GM18873 (cell line): Measurements from ENCODE around the gene TRHDE.
"Not testable (repeated sequence)": the region's sequence is repeated elsewhere in the genome, so short reads cannot be mapped to it uniquely, and the experiment has no call there.

Experiments used
- ATAC-seq: cut with Tn5 transposase; IDR thresholded peaks from one replicate; pipeline ENCODE4 v1.9.1; 2021; ENCODE audit warnings: mild to moderate bottlenecking, moderate library complexity, moderate number of reproducible peaks; ENCODE audit not compliant: unreplicated experiment, low FRiP score

Gene TRHDE

DNA sequence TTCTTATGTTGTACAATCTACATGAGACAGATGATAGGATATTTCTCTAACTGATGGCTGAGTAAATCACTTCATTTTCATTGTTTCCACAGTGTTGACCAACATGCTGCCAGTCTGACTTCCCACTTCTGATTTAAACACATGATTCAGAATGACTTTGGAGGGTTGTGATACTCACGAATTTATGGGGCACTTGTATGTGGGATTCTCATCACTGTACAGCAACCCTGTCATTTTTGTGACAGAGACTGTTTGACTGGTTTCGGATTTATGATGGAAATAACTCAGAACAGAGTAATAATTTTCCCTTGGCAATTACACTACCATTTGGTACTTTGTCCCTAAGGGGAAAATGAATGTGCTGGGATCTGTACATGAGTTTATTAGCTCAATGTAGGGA, 333.8 kb downstream of the TRHDE start:
- no peak for ATAC-seq

DNA sequence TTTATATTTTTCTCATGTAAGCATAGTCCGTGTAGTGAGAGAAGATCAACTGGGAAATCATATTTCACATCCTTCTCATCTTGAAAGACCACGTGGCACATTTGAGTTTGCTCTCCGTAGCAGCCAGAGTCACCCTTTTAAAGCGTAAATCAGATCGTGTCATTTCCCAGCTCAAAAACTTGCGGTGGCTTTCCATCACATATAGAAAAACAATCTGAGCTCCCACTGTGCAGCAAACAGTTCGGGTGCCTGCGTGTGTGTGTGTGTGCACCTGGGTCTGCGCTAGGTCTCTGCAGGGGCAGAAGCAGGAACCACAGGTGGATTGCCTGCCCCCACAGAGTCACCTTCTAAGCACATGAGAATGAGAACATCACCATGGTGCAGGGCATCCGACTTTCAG, 338.2 kb downstream of the TRHDE start:
- ATAC-seq, result no peak

DNA sequence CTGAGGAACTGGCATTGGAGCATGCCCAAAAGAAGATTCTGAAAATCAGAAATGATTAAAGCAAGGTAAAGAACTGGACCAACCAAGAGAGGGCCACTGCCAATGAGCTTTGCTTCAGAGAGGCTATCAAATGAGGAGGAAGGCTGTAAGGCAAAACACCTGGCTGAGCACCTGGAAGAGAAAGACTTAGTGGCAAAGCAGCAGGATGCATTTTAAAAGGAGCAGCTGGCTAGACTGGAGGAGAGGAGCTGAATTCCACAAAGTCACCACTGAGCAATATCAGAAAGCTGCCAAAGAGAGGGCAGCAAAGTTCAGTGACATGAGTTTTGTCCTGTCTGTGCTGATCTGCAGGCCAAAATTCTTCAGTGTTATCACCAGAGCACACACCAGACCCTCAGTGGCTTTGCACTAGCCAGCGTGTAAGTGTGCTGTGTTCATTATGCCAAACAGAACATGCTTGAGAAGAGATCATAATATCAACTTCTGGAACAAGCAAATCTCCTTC, 338.7 kb downstream of the TRHDE start:
- no peak for ATAC-seq

DNA sequence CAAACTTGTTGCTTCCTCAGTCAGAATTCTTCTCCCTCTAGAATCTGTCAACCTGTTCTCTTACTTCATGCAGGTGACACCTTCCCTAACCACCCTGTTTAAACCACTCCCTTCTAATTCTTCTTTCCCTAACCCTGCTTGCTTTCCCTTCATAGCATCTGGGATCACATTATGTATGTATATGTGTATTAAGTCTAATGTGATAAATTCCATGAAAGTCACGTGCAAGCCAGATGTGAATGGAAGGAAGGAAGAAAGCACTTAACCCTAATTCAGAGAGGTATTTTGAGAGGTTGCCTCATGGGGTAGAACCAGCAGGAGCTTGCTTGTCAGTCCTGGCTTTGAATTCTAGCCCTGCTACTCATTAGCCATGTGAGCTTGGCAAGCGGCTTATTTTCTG, 340.0 kb downstream of the TRHDE start:
- no peak for ATAC-seq

DNA sequence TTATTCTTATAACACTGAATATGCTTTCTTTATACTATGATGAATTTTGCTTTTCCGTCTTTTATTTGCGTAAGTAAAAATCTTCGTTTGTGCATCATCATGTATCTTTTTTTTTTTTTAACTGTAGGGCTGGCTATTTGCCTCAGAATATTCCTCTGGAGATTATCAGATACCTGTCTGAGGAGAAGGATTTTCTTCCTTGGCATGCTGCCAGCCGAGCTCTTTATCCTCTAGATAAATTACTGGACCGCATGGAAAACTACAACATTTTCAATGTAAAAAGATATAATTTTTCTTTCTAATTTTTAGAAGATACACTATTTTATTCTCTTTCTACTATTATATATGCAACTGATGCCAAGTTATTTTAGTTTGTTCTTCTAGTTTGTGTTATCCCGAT, 346.6 kb downstream of the TRHDE start:
- ATAC-seq, result no peak

DNA sequence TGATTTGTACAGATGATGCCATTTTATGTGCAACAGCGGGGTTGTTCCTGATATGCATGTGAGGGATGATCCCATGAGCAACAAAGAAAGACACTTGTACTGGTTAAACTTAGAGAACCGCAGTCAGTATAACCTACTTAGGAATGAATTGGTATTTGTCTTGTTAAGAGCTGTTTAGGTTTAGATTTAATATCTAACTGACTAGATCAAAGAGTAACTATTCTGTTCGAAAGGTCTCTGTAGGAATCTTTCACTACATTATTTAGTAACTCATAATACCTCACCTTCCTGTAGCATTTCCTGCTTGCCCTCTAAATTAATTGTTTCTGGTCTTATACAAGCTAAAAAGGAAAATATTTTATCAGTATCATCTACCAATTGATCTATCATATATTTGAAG, 350.4 kb downstream of the TRHDE start:
- peak; percentile 67 for ATAC-seq

DNA sequence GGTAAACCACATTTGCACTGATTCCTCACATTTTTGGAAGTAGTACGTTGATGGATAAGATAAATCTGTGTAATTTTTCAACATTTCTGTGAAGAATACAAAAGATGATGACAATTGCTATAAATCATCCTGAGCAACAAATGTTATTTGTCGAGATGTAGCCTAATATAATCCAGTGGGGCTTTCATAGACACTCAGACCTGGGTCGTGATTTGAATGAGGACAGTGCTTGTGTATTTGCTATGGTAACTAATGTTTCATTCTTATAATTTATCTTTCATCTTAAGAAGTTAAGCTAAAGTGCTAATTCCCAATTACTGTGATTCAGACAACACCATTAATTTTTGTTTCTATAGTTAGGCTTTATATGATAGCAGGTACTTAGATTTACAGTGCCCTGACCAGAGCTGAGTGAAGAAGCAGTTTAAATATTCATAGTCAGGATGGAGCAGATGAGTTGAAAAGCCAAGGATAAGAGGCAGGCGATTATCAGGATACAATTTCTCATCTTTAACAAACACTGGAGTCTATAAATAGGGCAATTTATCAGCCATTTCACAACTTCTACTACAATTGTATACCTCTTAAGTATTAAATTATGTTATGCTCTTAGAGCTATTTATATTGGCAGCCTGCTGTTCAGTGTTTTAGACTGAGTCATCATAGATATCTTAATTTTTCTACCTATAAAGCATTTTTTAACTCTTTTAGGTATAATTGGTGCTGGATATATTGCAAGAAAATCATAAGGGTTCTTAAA, 359.9 kb downstream of the TRHDE start:
- ATAC-seq, result no peak

DNA sequence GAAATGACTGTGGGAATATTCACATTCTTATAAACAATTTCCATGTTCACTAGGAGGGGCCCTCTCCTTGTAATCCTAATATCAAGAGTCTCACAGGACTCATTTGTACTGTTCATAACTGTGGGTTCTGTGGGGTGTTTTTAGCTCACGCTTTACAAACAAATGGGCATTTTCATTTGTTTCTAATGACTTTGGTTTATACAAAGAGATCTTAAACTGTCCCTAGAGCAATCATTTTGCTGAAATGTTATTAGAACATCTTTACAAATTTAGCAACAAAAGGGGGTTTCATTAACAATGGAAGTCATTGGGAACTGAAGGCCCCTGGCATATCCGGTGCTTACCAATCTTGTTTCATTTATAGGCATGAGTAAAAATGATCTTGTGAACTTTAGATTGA, 370.5 kb downstream of the TRHDE start:
- ATAC-seq, result no peak

DNA sequence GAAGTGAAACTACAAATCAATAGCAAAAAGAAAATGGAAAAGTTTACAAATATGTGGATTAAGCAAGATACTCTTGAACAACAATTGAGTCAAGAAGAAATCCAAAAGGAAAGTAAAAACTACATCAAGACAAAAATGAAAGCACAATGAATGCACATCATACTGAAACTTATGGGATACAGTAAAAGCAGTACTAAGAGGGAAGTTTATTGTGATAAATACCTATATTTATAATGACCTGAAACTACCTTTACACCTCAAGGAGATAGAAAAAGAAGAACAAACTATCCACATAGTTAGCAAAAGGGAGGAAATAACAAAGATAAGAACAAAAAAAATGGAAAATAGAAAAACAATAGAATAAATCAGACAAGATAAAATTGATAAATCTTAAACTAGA, 375.0 kb downstream of the TRHDE start:
- ATAC-seq, result no peak

DNA sequence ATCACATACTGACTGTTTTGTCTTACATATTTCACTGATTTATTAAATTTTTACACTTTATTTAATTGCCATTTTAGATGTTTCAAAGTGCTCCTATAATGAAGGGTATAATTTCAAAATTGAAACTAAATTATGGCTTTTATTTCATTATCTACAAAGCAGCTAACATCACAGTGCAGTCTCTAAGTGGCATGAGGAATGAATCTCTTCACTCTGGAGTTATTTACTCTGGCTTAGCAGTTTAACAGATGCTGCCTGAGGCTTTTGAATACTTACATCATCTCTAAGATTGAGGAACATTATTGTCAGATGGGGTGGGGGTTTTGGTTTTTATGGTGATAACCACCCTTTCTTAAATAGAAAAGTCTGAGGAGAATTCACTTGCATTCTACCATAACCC, 386.4 kb downstream of the TRHDE start:
- no peak for ATAC-seq

DNA sequence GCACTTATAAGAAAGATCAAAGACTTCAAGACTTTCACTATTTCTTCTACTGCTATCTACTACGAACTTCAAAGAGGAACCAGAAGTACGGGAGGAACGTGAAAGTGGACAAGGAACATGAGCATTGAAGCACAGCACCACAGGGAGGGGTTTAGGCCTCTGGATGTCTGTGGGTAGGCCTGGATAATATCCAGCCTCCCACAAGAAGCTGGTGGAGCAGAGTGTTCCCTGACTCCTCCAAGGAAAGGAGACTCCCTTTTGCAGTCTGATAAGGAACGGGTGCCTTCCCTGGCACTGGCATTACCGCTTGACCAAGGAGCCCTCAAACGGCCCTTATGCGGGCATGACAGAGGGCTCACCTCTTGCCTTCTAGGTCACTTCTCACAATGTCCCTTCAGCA, 388.0 kb downstream of the TRHDE start:
- ATAC-seq, result not testable (repeated sequence)

DNA sequence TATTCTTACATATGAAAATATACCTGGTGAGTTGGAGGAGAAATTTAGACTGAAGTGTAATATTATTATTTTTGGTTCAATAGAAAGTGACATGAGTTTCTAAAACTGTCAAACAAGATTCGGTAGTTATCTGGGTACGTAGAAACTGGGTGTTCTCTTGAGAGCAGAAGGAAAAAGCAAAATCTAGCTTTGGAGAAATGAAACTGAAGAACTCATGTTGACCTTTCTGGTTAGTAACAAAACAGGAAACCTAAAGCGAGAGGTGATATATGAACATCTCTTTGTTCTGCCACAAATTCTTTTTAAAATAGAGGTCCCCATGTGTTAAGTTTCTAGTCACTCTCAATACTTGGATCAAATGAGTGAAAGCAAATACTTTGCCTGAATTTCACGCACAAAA, 401.7 kb downstream of the TRHDE start:
- no peak for ATAC-seq

DNA sequence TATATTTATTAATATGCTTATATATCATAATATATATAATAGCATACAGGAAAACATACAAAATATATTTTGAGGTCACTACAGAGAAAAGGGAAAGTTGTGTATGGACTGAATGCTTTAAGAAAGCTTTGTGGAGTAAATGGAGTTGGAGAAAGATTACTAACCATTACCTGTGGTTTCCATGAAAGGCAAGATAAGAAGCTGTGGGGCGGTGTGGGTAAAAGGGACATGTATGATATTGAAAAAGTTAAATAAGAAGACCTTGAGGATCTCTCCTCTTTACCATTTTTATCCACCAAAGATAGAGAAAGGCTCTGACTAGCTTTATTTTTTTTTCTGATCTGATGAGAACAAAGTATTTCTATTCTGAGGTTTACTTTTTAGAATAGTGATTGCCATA, 404.4 kb downstream of the TRHDE start:
- ATAC-seq, result no peak

DNA sequence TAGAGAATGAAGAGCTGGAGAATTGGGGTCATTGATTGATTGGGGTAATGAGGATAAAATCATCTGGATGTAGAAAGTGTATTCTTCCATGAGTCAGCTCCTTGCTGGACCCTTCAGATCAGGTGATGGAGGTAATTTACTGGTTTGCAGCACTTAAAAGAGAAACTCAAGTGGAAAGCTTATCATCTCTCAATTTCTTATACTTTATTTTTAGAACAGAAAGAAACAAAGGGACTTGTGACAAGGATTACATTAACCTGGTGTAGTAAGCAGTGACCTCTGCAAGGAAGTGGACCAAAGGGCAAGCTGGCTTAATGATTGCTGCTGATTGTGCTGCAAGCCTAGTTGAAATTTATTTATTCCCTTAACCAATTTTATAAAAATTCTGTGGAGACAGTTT, 405.0 kb downstream of the TRHDE start:
- no peak for ATAC-seq

DNA sequence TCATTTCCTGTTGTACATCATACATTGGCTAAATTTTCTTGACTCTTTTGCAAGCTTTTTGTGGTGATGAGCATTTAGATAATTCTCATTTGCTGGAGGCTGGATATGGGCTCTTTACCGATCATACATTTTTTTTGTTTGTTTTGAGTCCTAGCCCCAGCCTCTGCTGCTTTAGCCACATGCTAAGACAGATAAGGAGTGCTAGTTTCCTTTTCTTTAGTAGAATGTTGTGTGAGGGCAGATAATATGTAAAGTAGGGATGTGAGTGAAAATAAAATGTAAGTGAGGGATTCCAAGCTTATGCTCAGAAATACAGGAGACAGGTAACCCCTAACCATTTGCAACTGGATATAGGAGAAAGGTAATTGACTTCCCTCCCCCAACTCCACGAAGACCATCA, 405.7 kb downstream of the TRHDE start:
- no peak for ATAC-seq

DNA sequence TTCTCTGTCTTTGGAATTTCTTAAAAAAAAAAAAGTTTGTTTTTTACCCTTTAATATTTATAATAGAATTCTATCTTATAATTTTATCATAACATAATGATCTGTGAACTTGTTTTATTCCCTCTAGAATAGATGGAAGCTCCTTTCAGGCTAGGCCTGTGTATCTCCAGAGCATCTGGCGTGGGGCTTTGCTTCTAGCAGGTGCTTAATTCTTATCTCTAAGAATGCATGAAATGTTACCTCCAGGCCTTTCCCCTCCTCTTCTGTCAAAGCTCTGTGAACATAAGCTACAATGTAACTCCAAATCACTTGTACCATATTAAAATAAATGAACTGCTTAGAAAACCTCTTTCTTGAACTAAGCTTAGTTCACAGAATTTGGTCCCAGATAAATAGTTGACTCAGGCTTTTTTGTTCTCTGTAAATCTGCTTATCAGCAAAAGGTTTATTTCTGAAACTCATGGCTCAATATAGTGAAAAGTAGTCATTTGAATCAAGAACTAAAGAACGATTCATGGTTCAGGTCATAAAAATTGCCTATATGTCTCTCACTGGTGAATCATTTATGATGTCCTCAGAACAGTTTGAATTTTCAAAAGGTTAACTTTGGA, 407.1 kb downstream of the TRHDE start:
- no peak for ATAC-seq

DNA sequence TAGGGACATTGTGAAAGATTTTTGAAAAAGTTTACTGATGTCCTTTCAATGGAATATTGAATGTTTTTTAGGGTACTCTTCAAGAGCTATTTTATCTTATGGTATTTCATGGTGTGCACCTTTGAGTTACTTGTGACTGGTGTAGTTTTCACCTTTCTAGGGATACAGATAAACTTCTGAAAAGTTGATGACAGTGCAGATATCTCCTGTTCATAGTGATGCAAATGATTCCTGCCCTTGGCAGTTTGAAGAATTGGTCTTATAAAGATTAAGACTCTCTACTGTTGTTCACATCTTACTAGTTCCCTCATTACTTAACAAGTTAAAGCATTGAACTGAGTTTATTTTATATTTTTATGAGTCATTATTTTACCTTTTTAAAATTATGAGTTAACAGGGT, 408.9 kb downstream of the TRHDE start:
- ATAC-seq, result no peak

DNA sequence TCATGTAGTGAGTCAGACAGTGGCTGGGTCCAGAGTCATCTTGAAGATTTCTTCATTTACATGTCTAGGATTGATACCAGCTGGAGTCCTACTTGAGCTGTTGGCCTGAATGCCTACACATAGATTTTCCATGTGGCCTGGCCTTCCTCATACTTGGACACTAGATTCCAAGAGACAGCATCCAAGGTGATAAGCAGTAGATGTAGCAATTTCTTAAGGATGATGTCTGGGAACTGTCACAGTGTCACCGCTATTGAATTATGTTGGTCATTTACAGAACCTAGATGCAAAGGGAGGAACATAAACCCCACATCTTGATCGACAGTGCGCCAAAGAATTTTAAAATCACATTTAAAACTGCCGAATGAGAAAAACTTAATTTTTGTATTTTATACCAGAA, 412.3 kb downstream of the TRHDE start:
- ATAC-seq, result no peak

DNA sequence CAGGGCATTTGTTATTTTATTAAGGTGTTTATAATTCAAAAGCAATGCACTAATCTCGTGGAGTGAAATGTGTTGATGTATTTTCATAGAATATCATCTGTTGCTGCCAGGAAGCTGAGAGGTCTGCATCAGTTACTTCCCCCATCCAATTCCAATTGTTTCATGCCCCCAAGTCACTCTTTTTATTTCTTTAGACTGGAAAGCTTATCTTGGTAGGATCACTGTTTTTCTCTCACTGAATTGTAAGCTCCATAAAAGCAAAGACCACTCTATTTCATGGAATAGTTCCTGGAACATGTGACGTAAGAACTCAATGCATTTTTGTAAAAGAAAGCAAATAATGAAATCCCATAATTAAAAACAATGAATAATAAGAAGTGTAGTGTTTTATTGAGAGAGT, 420.2 kb downstream of the TRHDE start:
- no peak for ATAC-seq

DNA sequence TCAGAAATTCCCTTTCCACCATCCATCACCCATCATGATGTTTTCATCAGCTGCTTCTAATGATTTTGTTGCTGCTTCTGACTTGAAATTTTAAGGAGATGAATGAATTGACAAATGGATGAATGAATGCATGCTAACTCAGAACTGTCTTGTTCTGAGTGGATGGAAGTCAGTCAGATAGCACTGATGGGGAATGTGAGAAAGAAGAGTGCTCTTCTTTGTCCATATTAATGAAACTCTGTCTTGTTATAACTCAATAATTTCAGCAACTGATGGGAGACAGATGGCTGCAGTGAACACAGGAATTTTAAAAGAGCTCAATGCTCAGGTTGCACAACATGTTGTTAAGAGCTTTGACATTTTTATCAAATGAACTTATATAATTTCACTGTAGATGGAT, 422.0 kb downstream of the TRHDE start:
- no peak for ATAC-seq

DNA sequence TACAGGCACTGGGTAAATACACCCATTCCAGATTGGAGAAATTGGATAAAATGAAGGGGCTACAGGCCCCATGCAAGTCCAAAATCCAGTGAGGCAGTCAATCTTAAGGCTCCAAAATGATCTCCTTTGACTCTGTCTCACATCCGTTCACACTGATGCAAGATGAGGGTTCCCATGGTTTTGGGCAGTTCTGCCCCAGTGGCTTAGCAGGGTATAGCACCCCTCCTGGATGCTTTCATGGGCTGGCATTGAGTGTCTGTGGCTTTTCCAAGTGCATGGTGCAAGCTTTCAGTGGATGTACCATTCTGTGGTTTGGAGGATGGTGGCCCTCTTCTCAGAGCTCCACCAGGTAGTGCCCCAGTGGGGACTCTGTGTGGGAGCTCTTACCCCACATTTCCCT, 427.2 kb downstream of the TRHDE start:
- ATAC-seq, result no peak

DNA sequence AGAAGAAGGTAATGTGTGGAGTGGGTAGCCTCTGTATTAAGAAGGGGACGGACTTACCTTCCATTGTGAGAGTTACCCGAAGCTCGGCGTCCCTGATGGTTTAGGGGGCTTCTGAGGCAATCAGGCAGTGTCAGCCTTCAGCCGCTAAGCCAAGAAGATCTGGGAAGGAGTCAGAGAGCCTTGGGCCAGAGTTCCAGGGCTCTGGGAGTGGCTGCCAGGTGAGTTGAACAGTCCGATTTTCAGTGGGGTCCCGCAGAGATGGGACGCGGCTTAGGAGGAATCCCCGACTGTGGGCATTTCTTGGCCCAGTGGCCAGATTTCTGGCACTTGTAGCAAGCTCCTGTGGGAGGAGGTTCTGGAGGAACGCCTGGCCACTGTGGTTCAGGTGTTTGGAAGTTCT, 439.9 kb downstream of the TRHDE start:
- ATAC-seq, result not testable (repeated sequence)
